Stimulated activated CD4-positive, alpha-beta T cell treated with anti-CD3 and anti-CD28 coated beads, Interleukin-4, amount 100 ng/mL, for 48 hours (primary cell): ENCODE measurements around the gene CNTN4.

ENCODE experiments used
- DNase-seq, 2 donors: peaks; one replicate each; pipeline ENCODE4 v3.0.0-alpha.2; 2020; ENCODE audit warnings: low read depth in 2 of 2

Gene CNTN4

GRCh38 chr3:2589336-2589969, 490.8 kb downstream of the CNTN4 start:
- DNase-seq, result no peak

GRCh38 chr3:2595486-2595885, 496.8 kb downstream of the CNTN4 start:
- no peak for DNase-seq

GRCh38 chr3:2597615-2598014, 498.9 kb downstream of the CNTN4 start:
- no peak for DNase-seq

GRCh38 chr3:2599471-2599870, 500.8 kb downstream of the CNTN4 start:
- DNase-seq, result no peak

GRCh38 chr3:2603692-2604289, 505.1 kb downstream of the CNTN4 start:
- DNase-seq, result no peak

- no peak for DNase-seq
Measured at GRCh38 chr3:2614578-2614977, 515.9 kb downstream of the CNTN4 start.

GRCh38 chr3:2615080-2615479, 516.4 kb downstream of the CNTN4 start:
- DNase-seq, result no peak

- no peak for DNase-seq
Measured at GRCh38 chr3:2623436-2623835, 524.8 kb downstream of the CNTN4 start.

- no peak for DNase-seq
Measured at GRCh38 chr3:2628117-2628516, 529.5 kb downstream of the CNTN4 start.

GRCh38 chr3:2635511-2635910, 536.8 kb downstream of the CNTN4 start:
- no peak for DNase-seq

- no peak for DNase-seq
Measured at GRCh38 chr3:2643606-2644005, 544.9 kb downstream of the CNTN4 start.

GRCh38 chr3:2645001-2645400, 546.3 kb downstream of the CNTN4 start:
- DNase-seq, result no peak

GRCh38 chr3:2650746-2651145, 552.1 kb downstream of the CNTN4 start:
- DNase-seq, result no peak

- DNase-seq, result no peak
Measured at GRCh38 chr3:2652386-2652785, 553.7 kb downstream of the CNTN4 start.

GRCh38 chr3:2653706-2654105, 555.0 kb downstream of the CNTN4 start:
- DNase-seq, result no peak

- no peak for DNase-seq
Measured at GRCh38 chr3:2655229-2655701, 556.6 kb downstream of the CNTN4 start.

GRCh38 chr3:2656806-2657777, 558.4 kb downstream of the CNTN4 start:
- no peak for DNase-seq

- no peak for DNase-seq
Measured at GRCh38 chr3:2657971-2658370, 559.3 kb downstream of the CNTN4 start.

- no peak for DNase-seq
Measured at GRCh38 chr3:2659896-2660295, 561.2 kb downstream of the CNTN4 start.

- no peak for DNase-seq
Measured at GRCh38 chr3:2661078-2661477, 562.4 kb downstream of the CNTN4 start.

GRCh38 chr3:2677501-2677900, 578.8 kb downstream of the CNTN4 start:
- no peak for DNase-seq

- no peak for DNase-seq
Measured at GRCh38 chr3:2680236-2680635, 581.6 kb downstream of the CNTN4 start.

- no peak for DNase-seq
Measured at GRCh38 chr3:2684046-2684445, 585.4 kb downstream of the CNTN4 start.
